HG02623 (cell line): ENCODE measurements around the gene GNAI2.
"Not testable (repeated sequence)": the region's sequence is repeated elsewhere in the genome, so short reads cannot be mapped to it uniquely, and the experiment has no call there.

Source experiments
- ATAC-seq: cut with Tn5 transposase; IDR thresholded peaks from one replicate; pipeline ENCODE4 v1.9.1; 2021; ENCODE audit warnings: moderate library complexity; ENCODE audit not compliant: unreplicated experiment

Gene GNAI2

GRCh38 chr3:50262778-50263177 lies 26.8 kb downstream of the GNAI2 start:
- ATAC-seq, result no peak

- no peak for ATAC-seq
Measured at GRCh38 chr3:50263478-50264382, 27.7 kb downstream of the GNAI2 start.

- no peak for ATAC-seq
Measured at GRCh38 chr3:50264383-50264963, 28.5 kb downstream of the GNAI2 start.

GRCh38 chr3:50264964-50265485 lies 29.0 kb downstream of the GNAI2 start:
- ATAC-seq, result no peak

- ATAC-seq, result no peak
Measured at GRCh38 chr3:50265571-50265970, 29.6 kb downstream of the GNAI2 start.

- ATAC-seq, result no peak
Measured at GRCh38 chr3:50266017-50266416, 30.0 kb downstream of the GNAI2 start.

- ATAC-seq, result no peak
Measured at GRCh38 chr3:50266836-50267235, 30.8 kb downstream of the GNAI2 start.

GRCh38 chr3:50267280-50267913 lies 31.4 kb downstream of the GNAI2 start:
- ATAC-seq, result no peak

GRCh38 chr3:50268276-50268675 lies 32.3 kb downstream of the GNAI2 start:
- ATAC-seq, result no peak

GRCh38 chr3:50268703-50269451 lies 32.9 kb downstream of the GNAI2 start, which contains the start of gene SEMA3B:
Gene SEMA3B, plus strand, starts transcription at chr3:50269147. Its CDS starts 94 bp downstream, at chr3:50269241.
- no peak for ATAC-seq

GRCh38 chr3:50269460-50269859 lies 33.5 kb downstream of the GNAI2 start:
- no peak for ATAC-seq

GRCh38 chr3:50269977-50270413 lies 34.0 kb downstream of the GNAI2 start:
- no peak for ATAC-seq

- ATAC-seq, result no peak
Measured at GRCh38 chr3:50270422-50271224, 34.6 kb downstream of the GNAI2 start.

- no peak for ATAC-seq
Measured at GRCh38 chr3:50271314-50271936, 35.4 kb downstream of the GNAI2 start.

GRCh38 chr3:50272538-50272910 lies 36.5 kb downstream of the GNAI2 start:
- ATAC-seq, result not testable (repeated sequence)

- ATAC-seq, result peak; percentile 72
Measured at GRCh38 chr3:50272911-50273688, 37.1 kb downstream of the GNAI2 start.

- no peak for ATAC-seq
Measured at GRCh38 chr3:50273689-50274065, 37.7 kb downstream of the GNAI2 start.

- no peak for ATAC-seq
Measured at GRCh38 chr3:50274371-50275104, 38.5 kb downstream of the GNAI2 start.
